ENCODE results near the gene GALNT2. TPM values are rescaled to one million over a fixed set of nuclear protein-coding genes. Genes with fewer than 3 reads are reported as not detected.

GALNT2 gene
- total and polyA plus RNA-seq, 9 of the 15 experiments (the other 6 are each of a cell fraction or from before 2014, with no cell fraction given), result 1.6 to 106 (median 51.9) TPM

- intact Hi-C loops (cut with micrococcal nuclease) (no loop called here), in situ Hi-C loops (cut with MboI) (no loop called here)
- no peaks in the 10 kb centered on the region for H3K9me1 ChIP-seq (ENCODE audit: control insufficient read depth, insufficient read depth, low read length)
- no peak overlapping the region for H3K4me2 ChIP-seq (ENCODE audit: insufficient read depth, low read length)
- no peak for FAIRE-seq
- no peak overlapping the region for H2AFZ ChIP-seq (ENCODE audit: low read depth, low read length)
- 0% methylated on average over 3 of the region's 3 CpGs for WGBS (ENCODE audit: insufficient coverage, low coverage, missing lambda C conversion rate)
- no peak overlapping the region for H3K27ac ChIP-seq (ENCODE audit: extremely low read depth, low read depth, low read length)
- BruUV-seq (replicated peaks), result no TSS peak
- peaks cover 9% of the 10 kb centered on the region; the same call in 1 of the 2 replicates for H4K20me1 ChIP-seq (replicated peaks; ENCODE audit: control insufficient read depth, insufficient read depth, low read length)
- H3K4me3 ChIP-seq, result no peak overlapping the region
- H3K27me3 ChIP-seq (ENCODE audit: control insufficient read depth in 2 of 2, insufficient read depth in 2 of 2, low read length in 2 of 2), result peaks cover 46 to 50% of the 10 kb centered on the region in 2 experiments
- H3K36me3 ChIP-seq (ENCODE audit: control insufficient read depth, insufficient read depth, low read length), result no peaks in the 10 kb centered on the region
- no peak for DNase-seq (ENCODE audit: extremely low read depth in 1 of 4, low spot score in 3 of 4)
- H3K4me1 ChIP-seq (replicated peaks in 1 of 2; ENCODE audit: control insufficient read depth in 2 of 2, insufficient read depth in 2 of 2, low read length in 2 of 2), result no peaks in the 10 kb centered on the region
- no peaks in the 10 kb centered on the region for H3K9me3 ChIP-seq (replicated peaks; ENCODE audit: control insufficient read depth, insufficient read depth, low read depth, low read length)
- ChIA-PET CTCF (ENCODE audit: low intra/inter-chr PET ratio) (no interaction called here), POLR2A (interaction anchor here (0.7 kb wide), 1 partner anchor 571 kb away, joined by 5 read pairs; no protein-coding TSS in a partner anchor)
- no peak for ATAC-seq
- no peak overlapping the region for H3K9ac ChIP-seq (ENCODE audit: insufficient read depth in 1 of 2, low read depth in 2 of 2, low read length in 2 of 2)
- no peaks in the 10 kb centered on the region for H3K79me2 ChIP-seq (ENCODE audit: control insufficient read depth, insufficient read depth, low read length)
- no peak for TF ChIP-seq FOXJ2 (tag; IDR thresholded peaks at IDR 0.05)
- TF ChIP-seq, protein P1, sequence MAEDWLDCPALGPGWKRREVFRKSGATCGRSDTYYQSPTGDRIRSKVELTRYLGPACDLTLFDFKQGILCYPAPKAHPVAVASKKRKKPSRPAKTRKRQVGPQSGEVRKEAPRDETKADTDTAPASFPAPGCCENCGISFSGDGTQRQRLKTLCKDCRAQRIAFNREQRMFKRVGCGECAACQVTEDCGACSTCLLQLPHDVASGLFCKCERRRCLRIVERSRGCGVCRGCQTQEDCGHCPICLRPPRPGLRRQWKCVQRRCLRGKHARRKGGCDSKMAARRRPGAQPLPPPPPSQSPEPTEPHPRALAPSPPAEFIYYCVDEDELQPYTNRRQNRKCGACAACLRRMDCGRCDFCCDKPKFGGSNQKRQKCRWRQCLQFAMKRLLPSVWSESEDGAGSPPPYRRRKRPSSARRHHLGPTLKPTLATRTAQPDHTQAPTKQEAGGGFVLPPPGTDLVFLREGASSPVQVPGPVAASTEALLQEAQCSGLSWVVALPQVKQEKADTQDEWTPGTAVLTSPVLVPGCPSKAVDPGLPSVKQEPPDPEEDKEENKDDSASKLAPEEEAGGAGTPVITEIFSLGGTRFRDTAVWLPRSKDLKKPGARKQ (CRISPR knock-in tag; IDR thresholded peaks at IDR 0.05), result no peak
- no peak for TF ChIP-seq MTA2 (IDR thresholded peaks at IDR 0.05; ENCODE audit: low read depth)
- TF ChIP-seq TEAD1 (CRISPR knock-in tag; IDR thresholded peaks at IDR 0.05), result no peak
- TF ChIP-seq THAP7 (CRISPR knock-in tag; IDR thresholded peaks at IDR 0.05), result no peak
- TF ChIP-seq CEBPG (CRISPR knock-in tag; IDR thresholded peaks at IDR 0.05), result no peak
- TF ChIP-seq CEBPG (tag; conservative IDR thresholded peaks at IDR 0.05 in 1 of 2, IDR thresholded peaks at IDR 0.05 in 1 of 2), result no peak
- TF ChIP-seq POLR3G (IDR thresholded peaks at IDR 0.05; ENCODE audit: extremely low read depth, insufficient read length, insufficient replicate concordance), result no peak
- TF ChIP-seq, protein P2, sequence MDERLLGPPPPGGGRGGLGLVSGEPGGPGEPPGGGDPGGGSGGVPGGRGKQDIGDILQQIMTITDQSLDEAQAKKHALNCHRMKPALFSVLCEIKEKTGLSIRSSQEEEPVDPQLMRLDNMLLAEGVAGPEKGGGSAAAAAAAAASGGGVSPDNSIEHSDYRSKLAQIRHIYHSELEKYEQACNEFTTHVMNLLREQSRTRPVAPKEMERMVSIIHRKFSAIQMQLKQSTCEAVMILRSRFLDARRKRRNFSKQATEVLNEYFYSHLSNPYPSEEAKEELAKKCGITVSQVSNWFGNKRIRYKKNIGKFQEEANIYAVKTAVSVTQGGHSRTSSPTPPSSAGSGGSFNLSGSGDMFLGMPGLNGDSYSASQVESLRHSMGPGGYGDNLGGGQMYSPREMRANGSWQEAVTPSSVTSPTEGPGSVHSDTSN (CRISPR knock-in tag; IDR thresholded peaks at IDR 0.05; ENCODE audit: low read depth), result no peak
- TF ChIP-seq, protein P2 (tag; conservative IDR thresholded peaks at IDR 0.05; ENCODE audit: low read depth), result no peak
- TF ChIP-seq BRF1 (IDR thresholded peaks at IDR 0.05; ENCODE audit: borderline replicate concordance, extremely low read depth, insufficient read length), result no peak
- TF ChIP-seq SPI1 (IDR thresholded peaks at IDR 0.05; ENCODE audit: borderline replicate concordance, low read depth, low read length), result no peak
- no peak for TF ChIP-seq MXI1 (IDR thresholded peaks at IDR 0.05; ENCODE audit: low read depth, low read length)
Measured at GRCh38 chr1:230295367-230295766, 228.3 kb downstream of the GALNT2 start.

Data from K562 (cell line).